ENCODE measurements around the gene PRKCE.

DNA sequence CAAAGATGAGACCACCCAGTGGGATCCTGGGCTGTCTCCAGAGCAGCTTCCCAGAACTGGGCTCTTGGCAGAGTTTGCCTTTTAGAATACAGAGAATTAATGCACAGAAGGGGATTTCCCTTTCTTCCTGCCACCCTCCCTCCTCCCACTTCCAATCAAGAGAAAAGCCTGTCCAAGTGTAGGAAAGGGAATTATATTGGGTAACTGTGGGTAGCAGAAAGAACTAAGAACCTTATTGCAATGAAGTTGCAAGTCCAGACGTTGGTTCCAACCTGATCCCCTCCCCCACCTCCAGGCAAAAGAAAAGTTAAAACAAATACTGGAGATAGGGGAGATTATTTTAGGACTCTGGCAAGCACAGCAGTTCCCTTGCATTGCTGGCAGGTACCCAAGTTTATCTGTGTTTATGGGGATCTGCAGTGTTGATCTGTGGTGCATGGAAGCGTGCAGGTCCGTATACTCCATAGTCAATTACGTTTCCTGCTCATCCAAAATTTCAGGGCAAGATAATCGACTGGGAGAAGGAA, 114.3 kb downstream of the PRKCE start:
- TF ChIP-seq, protein P1, sequence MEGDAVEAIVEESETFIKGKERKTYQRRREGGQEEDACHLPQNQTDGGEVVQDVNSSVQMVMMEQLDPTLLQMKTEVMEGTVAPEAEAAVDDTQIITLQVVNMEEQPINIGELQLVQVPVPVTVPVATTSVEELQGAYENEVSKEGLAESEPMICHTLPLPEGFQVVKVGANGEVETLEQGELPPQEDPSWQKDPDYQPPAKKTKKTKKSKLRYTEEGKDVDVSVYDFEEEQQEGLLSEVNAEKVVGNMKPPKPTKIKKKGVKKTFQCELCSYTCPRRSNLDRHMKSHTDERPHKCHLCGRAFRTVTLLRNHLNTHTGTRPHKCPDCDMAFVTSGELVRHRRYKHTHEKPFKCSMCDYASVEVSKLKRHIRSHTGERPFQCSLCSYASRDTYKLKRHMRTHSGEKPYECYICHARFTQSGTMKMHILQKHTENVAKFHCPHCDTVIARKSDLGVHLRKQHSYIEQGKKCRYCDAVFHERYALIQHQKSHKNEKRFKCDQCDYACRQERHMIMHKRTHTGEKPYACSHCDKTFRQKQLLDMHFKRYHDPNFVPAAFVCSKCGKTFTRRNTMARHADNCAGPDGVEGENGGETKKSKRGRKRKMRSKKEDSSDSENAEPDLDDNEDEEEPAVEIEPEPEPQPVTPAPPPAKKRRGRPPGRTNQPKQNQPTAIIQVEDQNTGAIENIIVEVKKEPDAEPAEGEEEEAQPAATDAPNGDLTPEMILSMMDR (IDR thresholded peaks at IDR 0.05): no peak
- TF ChIP-seq POLR2A (IDR thresholded peaks at IDR 0.05): no peak
